Stimulated activated naive CD8-positive, alpha-beta T cell treated with anti-CD3 and anti-CD28 coated beads, Interleukin-15, amount 100 ng/mL, for 72 hours (primary cell): Measurements from ENCODE around the gene ARFGEF2.
A peak's percentile ranks its signal among the peaks of the same experiment; 100 is the strongest.

Experiments used
- ATAC-seq: fragments of 150-1000 bp; cut with Tn5 transposase; 2 replicates; pipeline ENCODE4 v1.10.0; 2021; ENCODE audit warnings: mild to moderate bottlenecking, moderate library complexity
- DNase-seq, 2 donors: peaks; one replicate each; pipeline ENCODE4 v3.0.0; 2021 to 2022
- H3K27ac Mint-ChIP-seq, 2 donors: one replicate each; pipeline ENCODE4 v1.8.0; 2022; ENCODE audit warnings: mild to moderate bottlenecking in 2 of 2, mixed read lengths in 2 of 2, moderate library complexity in 2 of 2
- H3K27me3 Mint-ChIP-seq: one replicate; pipeline ENCODE4 v1.8.0; 2022; ENCODE audit warnings: mixed read lengths
- H3K4me1 Mint-ChIP-seq: one replicate; pipeline ENCODE4 v1.8.0; 2022; ENCODE audit warnings: mild to moderate bottlenecking, mixed read lengths
- H3K4me3 Mint-ChIP-seq, 2 donors: one replicate each; pipeline ENCODE4 v1.8.0; 2022; ENCODE audit warnings: mild to moderate bottlenecking in 2 of 2, mixed read lengths in 2 of 2, moderate library complexity in 1 of 2
- H3K9me3 Mint-ChIP-seq, 2 donors: one replicate each; pipeline ENCODE4 v1.8.0; 2022; ENCODE audit warnings: mixed read lengths in 2 of 2

The ARFGEF2 gene

GRCh38 chr20:48892049-48892470, 29.5 kb upstream of the ARFGEF2 start:
- no peak for ATAC-seq
- H3K27ac Mint-ChIP-seq: no peak overlapping the region
- H3K27me3 Mint-ChIP-seq: peaks cover 8% of the 10 kb centered on the region
- no peak for DNase-seq
- no peak overlapping the region for H3K4me3 Mint-ChIP-seq
- H3K4me1 Mint-ChIP-seq: no peaks in the 10 kb centered on the region
- no peaks in the 10 kb centered on the region for H3K9me3 Mint-ChIP-seq

GRCh38 chr20:48892891-48893290, 28.6 kb upstream of the ARFGEF2 start:
- Mint-ChIP-seq H3K27ac (peak overlapping the region in 1 of 2 donors; percentile 75), H3K9me3 (no peaks in the 10 kb centered on the region), H3K4me3 (no peak overlapping the region), H3K27me3 (peaks cover 8% of the 10 kb centered on the region), H3K4me1 (no peaks in the 10 kb centered on the region)
- no peak for ATAC-seq
- DNase-seq: no peak

GRCh38 chr20:48893374-48893773, 28.1 kb upstream of the ARFGEF2 start:
- Mint-ChIP-seq H3K4me3 (no peak overlapping the region), H3K27me3 (peaks cover 8% of the 10 kb centered on the region), H3K9me3 (no peaks in the 10 kb centered on the region), H3K27ac (no peak overlapping the region), H3K4me1 (no peaks in the 10 kb centered on the region)
- DNase-seq (no peak), ATAC-seq (no peak)

DNA sequence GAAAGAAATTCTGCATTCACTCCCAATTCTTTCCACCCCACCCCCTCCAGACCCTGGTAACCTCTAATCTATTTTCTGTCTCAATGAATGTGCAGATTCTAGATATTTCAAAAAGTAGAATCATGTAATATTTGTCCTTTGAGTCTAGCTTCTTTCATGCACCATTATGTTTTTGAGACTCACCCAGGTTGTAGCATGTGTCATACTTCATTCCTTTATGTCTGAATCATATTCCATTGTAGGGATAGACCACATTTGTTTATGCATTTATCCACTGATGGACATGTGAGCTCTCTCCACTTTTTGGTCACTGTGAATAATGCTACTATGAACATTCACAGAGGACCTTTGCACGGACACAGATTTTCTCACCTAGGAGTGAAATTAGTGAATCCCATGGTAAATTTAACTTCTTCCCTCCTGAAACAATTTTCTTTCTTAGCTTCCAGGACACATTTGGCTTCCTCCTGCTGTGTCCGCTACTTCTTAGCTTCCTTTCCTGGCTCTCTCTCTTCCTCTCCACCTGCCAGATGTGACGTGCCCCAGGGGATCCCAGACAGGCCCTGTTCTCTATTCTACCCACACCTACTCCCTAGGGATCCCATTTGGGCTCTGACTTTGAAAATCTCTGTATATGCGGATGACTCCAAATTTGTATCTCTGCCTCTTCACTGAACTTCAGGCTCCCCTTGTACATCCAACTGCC, 24.1 kb upstream of the ARFGEF2 start:
- Mint-ChIP-seq H3K4me1 (no peaks in the 10 kb centered on the region), H3K9me3 (no peaks in the 10 kb centered on the region), H3K27ac (no peak overlapping the region), H3K27me3 (no peaks in the 10 kb centered on the region), H3K4me3 (no peak overlapping the region)
- DNase-seq (no peak), ATAC-seq (no peak)

GRCh38 chr20:48898210-48898609, 23.3 kb upstream of the ARFGEF2 start:
- Mint-ChIP-seq H3K4me3 (no peak overlapping the region), H3K4me1 (no peaks in the 10 kb centered on the region), H3K27me3 (no peaks in the 10 kb centered on the region), H3K27ac (no peak overlapping the region), H3K9me3 (no peaks in the 10 kb centered on the region)
- ATAC-seq (no peak), DNase-seq (no peak)

GRCh38 chr20:48898896-48899530, 22.5 kb upstream of the ARFGEF2 start:
- Mint-ChIP-seq H3K4me3 (no peak overlapping the region), H3K27ac (no peak overlapping the region), H3K27me3 (no peaks in the 10 kb centered on the region), H3K9me3 (no peaks in the 10 kb centered on the region), H3K4me1 (peaks cover under 1% of the 10 kb centered on the region)
- ATAC-seq (no peak), DNase-seq (no peak)

GRCh38 chr20:48899881-48900280, 21.6 kb upstream of the ARFGEF2 start:
- Mint-ChIP-seq H3K27me3 (peaks cover 8% of the 10 kb centered on the region), H3K9me3 (no peaks in the 10 kb centered on the region), H3K27ac (no peak overlapping the region), H3K4me1 (peaks cover 9% of the 10 kb centered on the region), H3K4me3 (no peak overlapping the region)
- no peak for ATAC-seq
- DNase-seq: no peak

- ATAC-seq (no peak), DNase-seq (no peak)
- Mint-ChIP-seq H3K27me3 (peaks cover 8% of the 10 kb centered on the region), H3K9me3 (no peaks in the 10 kb centered on the region), H3K27ac (no peak overlapping the region), H3K4me3 (no peak overlapping the region), H3K4me1 (peaks cover 14% of the 10 kb centered on the region)
Observed at GRCh38 chr20:48901326-48901725, 20.2 kb upstream of the ARFGEF2 start.

DNA sequence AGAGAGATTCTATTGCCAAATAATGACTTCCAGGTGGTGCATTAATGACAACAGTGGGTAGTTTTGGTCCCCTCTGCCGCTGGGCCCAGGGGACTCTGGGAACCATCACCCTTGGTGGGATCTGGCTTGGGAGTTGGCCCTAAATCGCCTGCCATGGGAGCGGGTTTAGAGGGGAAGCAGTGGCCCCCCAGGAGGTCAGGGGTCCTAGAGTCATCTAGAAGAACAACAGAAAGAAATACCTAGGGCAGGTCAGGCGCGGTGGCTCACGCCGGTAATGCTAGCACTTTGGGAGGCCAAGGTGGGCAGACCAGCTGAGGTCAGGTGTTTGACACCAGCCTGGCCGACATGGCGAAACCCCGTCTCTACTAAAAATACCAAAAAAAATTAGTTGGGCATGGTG, 17.8 kb upstream of the ARFGEF2 start:
- Mint-ChIP-seq H3K4me1 (peaks cover 14% of the 10 kb centered on the region), H3K9me3 (peaks cover under 1 to 2% of the 10 kb centered on the region in 2 donors), H3K27ac (no peak overlapping the region), H3K4me3 (no peak overlapping the region), H3K27me3 (peaks cover 8% of the 10 kb centered on the region)
- ATAC-seq (no peak), DNase-seq (no peak)

DNA sequence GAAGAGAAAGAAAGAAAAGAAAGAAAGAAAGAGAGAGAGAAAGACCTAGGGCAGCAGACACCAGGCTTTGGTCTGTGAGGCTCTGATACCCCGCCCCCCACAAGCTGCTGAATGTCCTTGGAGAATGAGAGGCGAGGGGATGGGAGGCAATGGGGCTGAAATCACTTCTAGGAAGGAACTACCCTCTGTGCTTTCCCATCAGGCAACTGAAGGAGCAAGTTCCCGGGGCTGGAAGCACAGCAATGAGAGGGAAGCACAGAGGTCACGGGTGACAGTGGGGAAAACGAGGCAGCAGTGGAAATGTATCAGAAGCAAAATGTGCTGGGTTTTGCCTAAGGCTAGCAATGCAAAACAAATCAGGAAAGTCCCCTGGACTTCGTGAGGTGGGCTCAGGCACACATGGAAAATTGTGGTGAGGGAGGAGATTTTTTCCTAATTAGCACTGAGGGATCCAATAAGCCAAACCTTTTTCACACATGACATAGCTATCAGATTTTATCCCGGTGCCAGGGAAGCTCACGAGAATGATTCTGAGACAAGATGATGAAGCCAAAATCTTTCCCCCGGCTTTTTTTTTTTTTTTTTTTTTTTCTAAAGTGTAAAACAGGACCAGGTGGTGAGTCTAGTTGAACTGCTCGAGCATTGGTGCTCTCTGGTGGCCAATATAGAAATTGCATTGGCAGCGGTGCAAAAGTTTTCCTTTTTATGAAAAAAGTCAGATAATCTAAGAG, 16.8 kb upstream of the ARFGEF2 start:
- DNase-seq (peak; percentile 68 to 73), ATAC-seq (peak; percentile 72)
- Mint-ChIP-seq H3K4me1 (peaks cover 14% of the 10 kb centered on the region), H3K27ac (peak overlapping the region; percentile 46 to 85), H3K9me3 (peaks cover 8 to 9% of the 10 kb centered on the region in 2 donors), H3K4me3 (peak overlapping the region; percentile 56 to 70), H3K27me3 (peaks cover 8% of the 10 kb centered on the region)

DNA sequence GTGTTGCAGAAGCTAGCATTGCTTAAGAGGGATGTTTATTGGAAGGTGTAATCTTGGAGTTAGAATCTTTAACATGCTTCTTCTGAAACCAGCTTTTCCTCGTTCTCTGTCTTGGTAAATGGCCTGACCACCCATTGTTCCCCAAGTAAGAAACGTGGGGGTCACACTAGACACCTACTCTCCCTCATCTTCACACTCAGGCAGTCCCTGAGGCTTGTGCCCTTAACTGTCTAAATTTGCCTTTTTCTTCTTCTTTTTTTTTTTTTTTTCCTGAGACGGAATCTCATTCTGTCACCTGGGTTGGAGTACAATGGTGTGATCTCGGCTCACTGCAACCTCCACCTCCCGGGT, 16.2 kb upstream of the ARFGEF2 start:
- peaks cover 8 to 9% of the 10 kb centered on the region in 2 donors for H3K9me3 Mint-ChIP-seq
- ATAC-seq: peak; percentile 49
- peaks cover 14% of the 10 kb centered on the region for H3K4me1 Mint-ChIP-seq
- DNase-seq: no peak
- H3K4me3 Mint-ChIP-seq: no peak overlapping the region
- no peak overlapping the region for H3K27ac Mint-ChIP-seq
- peaks cover 8% of the 10 kb centered on the region for H3K27me3 Mint-ChIP-seq

- ATAC-seq (no peak), DNase-seq (no peak)
- peaks cover 20% of the 10 kb centered on the region for H3K4me1 Mint-ChIP-seq
- H3K27ac Mint-ChIP-seq: no peak overlapping the region
- H3K4me3 Mint-ChIP-seq: no peak overlapping the region
- peaks cover 15% of the 10 kb centered on the region for H3K27me3 Mint-ChIP-seq
- peaks cover 8 to 9% of the 10 kb centered on the region in 2 donors for H3K9me3 Mint-ChIP-seq
Observed at GRCh38 chr20:48906221-48906877, 15.2 kb upstream of the ARFGEF2 start.

DNA sequence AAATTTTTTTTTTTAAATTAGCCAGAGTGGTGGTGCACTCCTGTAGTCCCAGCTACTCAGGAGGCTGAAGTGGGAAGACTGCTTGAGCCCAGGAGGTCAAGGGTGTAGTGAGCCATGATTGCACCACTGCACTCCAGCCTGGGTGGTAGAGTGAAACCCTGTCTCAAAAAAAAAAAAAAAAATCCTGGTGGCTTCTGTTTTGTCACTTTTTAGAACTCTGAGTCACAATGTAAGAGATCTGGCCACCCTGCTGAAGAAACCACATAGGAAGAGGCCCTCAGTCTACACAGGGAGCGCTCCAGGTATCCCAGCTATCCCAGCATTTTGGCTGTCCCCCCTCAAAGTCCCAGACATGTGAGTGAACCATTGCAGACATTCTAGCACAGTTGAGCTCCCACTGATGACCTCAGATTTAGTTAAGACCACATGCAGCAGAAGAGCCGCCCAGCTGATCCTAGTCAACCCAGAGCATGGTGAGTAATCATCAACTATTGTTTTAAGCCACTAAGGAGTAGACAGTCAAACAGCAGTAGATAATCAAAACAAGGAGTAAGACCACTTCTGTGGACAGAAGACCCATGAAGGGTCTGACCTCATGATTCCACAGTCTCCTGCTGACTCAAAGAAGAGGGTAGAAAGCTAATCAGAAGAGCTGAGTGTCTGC, 12.7 kb upstream of the ARFGEF2 start:
- no peak overlapping the region for H3K27ac Mint-ChIP-seq
- ATAC-seq: peak; percentile 49

GRCh38 chr20:48909910-48910309, 11.6 kb upstream of the ARFGEF2 start:
- no peak for ATAC-seq

More for the DNA sequence above, 12.7 kb upstream of the ARFGEF2 start:
- Mint-ChIP-seq H3K27me3 (peaks cover 16% of the 10 kb centered on the region), H3K4me1 (peaks cover 20% of the 10 kb centered on the region), H3K9me3 (peaks cover 8 to 9% of the 10 kb centered on the region in 2 donors), H3K4me3 (no peak overlapping the region)
- DNase-seq: no peak

DNA sequence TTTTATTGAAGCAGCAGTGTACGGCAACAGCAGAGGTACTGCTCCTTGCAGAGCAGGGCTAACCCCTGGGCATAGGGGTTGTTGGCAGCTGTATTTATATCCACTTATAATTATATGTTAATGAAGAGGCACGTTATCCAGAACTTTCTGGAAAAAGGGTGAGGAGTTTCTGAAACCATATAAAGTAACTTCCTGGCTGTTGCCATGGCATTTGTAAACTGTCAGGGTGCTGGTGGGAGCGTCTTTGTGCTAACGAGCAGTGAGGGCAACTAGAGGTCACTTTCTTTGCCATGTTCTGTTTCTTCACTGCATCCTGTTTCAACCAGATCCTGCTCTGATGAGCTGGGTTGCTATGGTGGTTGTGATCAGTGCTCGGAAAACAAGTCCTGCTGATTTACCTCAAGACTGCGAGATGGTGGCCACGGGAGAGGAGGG, 11.1 kb upstream of the ARFGEF2 start:
- ATAC-seq (no peak), DNase-seq (no peak)
- peaks cover 8 to 9% of the 10 kb centered on the region in 2 donors for H3K9me3 Mint-ChIP-seq
- H3K27ac Mint-ChIP-seq: no peak overlapping the region
- H3K4me1 Mint-ChIP-seq: peaks cover 6% of the 10 kb centered on the region
- no peak overlapping the region for H3K4me3 Mint-ChIP-seq
- peaks cover 8% of the 10 kb centered on the region for H3K27me3 Mint-ChIP-seq

More at GRCh38 chr20:48909910-48910309, 11.6 kb upstream of the ARFGEF2 start:
- H3K4me1 Mint-ChIP-seq: peaks cover 11% of the 10 kb centered on the region
- no peak overlapping the region for H3K27ac Mint-ChIP-seq
- H3K27me3 Mint-ChIP-seq: peaks cover 8% of the 10 kb centered on the region
- no peak overlapping the region for H3K4me3 Mint-ChIP-seq
- DNase-seq: no peak
- H3K9me3 Mint-ChIP-seq: peaks cover 8 to 9% of the 10 kb centered on the region in 2 donors
